NCI-H1092 treated with DMSO at 0.1 percent for 48 hours (cell line): ENCODE measurements around the gene CTNND1.

Source experiments
- DNase-seq: peaks from one replicate; lab custom pipeline; 2025; lab: John Stamatoyannopoulos, UW

Gene CTNND1

DNA sequence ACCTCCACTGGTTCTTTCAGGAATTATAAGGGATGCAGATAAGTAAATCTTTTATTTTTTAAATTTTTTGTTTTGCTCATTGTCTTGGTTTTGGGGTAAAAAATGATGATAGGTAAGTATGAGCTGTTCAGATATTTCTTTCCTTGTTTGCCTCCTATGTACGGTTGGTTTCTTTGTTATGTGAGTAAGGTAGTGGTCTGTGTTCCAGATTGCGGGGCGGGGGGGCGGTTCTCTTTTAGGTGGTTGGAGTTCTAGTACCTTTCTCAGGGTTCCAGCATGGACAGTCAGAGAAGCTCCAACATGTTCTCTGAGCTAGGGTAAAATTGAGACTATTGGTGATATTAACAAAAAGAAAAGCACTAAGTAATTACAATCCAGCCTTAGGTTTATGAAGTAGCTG lies 2.4 kb downstream of the CTNND1 start:
- DNase-seq, result no peak

DNA sequence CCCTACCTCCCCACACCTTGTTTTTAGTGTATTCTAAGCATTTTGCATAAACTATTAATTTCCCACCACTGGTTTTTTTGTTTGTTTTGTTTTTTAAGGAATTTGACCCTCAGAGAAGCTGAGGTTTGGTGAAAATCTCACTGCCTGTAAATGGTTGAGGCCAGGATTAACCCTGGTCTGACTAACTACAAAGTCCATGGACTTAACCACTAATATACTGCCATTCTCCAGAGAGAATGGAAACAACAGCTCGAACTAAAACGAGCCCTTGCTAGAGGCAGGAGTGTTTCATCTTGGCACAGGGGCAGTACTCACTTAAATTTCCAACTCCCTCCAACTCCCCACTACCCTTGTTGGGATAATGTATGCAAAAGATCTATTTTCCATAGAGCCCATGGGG lies 3.0 kb downstream of the CTNND1 start:
- no peak for DNase-seq

GRCh38 chr11:57764972-57765371 lies 3.4 kb downstream of the CTNND1 start:
- no peak for DNase-seq

DNA sequence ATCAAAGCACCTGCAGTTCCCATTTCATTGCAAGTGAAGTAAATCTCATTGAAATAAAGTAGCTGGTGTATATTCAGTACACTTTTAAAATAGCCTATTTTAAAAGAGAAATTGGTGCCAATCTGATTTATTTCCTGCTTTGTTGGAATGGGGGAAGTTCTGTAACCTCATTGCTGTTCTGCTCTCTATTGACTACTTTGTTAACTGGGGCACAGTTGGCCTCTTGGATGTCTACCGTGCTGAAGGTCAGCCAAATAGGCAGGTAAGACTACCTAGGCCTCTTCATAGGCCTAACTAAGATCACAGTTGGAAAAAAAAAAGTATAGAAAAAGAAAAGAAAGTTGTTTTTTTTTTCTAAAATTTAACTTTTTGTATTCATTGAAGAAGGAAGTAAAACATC lies 9.2 kb downstream of the CTNND1 start:
- no peak for DNase-seq

DNA sequence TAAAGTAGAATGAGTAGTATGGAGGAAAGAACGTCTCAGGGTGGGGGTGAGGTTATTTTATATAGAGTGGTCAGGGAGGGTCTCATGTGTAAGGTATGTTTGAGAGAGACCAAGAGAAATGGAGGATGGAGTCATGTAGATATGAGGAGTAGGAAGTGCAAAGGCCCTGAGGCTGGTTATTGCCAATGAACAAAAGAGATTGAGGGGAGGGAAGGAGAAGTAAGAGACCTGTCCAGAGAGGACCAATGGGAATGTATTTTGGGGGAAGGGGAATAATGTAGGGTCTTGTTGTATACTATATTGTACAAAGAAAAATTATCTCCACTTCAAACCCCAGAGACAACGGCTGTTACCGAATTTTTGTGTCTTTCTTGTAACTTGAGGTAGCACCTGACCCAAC lies 9.8 kb downstream of the CTNND1 start:
- DNase-seq, result no peak

- no peak for DNase-seq
These were observed 11.0 kb downstream of the CTNND1 start for GRCh38 chr11:57772562-57772961.

- no peak for DNase-seq
These were observed 11.5 kb downstream of the CTNND1 start for GRCh38 chr11:57773026-57773598.

DNA sequence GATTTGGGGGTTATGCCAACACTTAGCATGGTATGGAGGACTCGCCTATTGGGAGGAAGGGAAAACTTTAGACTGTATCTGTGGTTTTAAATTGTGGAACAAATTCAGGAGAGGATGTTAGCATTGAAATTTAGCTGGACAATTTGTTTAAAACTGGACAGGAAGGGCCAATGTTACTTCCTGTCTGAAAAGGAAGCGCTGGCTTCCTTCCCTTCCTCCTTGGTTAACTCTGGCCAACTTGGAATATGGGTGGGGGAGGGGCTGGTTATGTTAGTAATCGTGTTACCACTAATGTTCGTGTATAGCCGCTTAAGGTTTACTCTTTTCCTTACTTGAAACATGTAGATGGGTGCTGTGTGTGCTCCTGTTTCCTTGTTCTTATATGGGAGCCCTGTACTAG lies 13.9 kb downstream of the CTNND1 start:
- no peak for DNase-seq

DNA sequence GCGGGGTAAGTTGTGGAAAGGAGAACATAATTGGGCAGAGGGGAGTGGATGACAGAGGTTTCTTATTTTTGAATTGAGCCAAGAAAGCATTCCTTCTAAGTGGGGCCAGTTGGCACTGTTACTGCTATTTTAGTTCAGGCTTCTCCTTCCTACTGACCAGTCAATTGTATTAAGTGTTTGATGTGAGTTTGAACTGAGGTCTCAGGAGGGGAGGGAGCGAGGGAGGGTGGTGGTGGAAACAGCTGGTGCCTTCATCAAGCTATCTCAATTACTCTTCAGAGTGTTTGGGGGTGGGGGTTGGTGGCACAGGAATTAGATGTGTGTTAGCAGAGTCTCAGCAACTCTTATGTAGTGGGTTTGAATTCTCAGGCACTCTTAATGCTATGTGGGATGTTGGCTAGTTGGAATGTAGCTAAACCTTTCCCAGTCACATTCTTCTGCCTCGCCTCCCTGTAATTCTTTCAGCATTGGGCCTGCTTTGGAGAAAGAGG lies 14.5 kb downstream of the CTNND1 start:
- no peak for DNase-seq

DNA sequence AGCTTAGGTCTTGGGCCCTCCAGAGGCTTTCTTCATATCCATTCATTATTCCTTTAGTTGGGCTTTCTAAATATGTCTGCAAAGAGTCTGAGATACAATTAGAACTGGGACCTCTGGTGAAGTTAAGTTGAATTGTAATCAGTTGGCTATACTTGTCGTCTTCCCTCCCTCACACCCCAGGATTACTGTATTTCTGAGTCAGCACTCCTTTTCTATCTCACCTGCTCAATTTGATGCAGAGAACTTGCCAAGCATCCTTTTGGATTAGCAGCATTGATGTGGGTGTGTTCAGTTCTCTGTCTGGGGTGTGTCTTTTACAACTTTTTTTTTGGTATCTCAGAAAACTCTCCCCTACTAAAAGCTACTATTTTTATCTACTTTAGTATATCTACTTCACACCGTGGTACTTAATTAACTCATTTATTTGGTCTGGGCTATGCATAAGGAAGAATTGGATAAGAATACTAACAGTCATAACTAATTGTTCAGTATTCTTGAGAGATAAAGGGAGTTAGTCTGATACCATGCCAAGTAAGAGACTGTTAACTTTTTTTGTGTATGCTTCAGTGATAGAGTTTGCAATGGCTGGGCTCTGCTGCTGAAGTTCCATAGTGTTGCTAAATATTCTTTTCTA lies 15.1 kb downstream of the CTNND1 start:
- no peak for DNase-seq

DNA sequence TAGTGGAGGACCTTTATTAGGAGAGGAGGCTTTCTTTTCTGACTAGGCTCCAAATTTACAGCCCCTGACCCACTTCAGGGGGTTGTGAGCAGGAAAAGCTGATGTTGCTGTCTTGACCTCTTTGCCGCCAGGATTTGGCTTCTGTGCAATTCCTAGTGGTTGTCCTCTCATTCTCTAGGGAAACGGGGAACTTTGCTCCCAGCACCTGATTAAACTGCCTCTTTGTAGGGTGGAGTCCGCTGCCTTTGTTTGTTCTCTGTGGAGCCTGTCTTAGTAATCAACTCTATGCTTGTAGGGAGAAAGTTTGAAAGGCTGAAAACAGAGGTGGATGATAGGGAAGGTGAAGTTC lies 16.3 kb downstream of the CTNND1 start:
- DNase-seq, result no peak

- DNase-seq, result peak; percentile 12
These were observed 16.9 kb downstream of the CTNND1 start for GRCh38 chr11:57778318-57779037.

GRCh38 chr11:57779276-57779675 lies 17.7 kb downstream of the CTNND1 start:
- DNase-seq, result no peak

DNA sequence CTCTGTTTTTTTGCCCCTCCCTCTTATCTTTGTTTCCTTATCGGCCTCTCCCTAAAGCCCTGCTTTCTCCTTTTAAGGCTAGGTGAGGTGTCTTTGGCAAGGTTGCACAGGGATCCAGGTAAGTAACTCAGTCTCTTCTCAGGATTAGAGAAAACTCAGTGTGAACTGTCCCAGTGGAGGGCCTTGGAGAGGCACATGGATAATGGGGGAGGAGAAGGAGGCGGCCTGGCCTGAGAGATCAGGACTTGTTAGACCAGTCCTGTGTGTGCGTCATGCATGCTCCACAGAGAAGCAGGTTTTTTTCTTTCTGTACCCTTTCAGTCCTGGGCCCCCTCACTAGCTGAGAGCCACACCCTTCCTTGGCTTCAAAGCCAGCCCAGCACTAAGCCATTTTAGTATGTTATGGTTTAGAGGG lies 19.9 kb downstream of the CTNND1 start:
- DNase-seq, result no peak

- no peak for DNase-seq
These were observed 23.5 kb downstream of the CTNND1 start for GRCh38 chr11:57785072-57785471.

GRCh38 chr11:57786436-57786835 lies 24.8 kb downstream of the CTNND1 start:
- no peak for DNase-seq

DNA sequence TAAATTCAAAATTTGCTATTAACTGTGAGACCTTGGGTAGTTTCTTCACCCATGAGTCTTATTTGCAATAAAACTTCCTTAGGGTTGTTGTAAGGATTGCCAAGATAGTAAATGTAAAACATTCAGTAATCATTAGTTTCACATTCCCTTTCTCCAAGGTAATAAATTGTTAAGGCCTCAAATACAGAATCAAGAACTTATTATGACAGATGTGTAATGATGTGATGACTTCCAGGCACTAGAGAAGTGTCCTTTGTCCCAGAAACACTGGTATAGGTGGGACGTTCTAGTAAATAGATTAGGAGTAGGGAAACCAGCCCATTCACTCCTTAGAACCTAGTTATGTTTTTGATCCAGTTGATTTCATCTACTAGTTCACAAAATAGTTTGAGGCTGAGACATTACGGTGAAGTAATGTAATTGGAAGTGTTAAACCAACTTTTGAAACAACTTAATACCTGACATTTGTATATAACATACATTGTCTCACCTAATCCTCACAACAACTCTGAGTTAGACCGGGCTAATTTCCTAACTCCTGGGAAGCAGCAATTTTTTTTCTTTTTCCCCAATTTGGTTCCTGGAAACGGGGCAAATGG lies 25.5 kb downstream of the CTNND1 start:
- no peak for DNase-seq

DNA sequence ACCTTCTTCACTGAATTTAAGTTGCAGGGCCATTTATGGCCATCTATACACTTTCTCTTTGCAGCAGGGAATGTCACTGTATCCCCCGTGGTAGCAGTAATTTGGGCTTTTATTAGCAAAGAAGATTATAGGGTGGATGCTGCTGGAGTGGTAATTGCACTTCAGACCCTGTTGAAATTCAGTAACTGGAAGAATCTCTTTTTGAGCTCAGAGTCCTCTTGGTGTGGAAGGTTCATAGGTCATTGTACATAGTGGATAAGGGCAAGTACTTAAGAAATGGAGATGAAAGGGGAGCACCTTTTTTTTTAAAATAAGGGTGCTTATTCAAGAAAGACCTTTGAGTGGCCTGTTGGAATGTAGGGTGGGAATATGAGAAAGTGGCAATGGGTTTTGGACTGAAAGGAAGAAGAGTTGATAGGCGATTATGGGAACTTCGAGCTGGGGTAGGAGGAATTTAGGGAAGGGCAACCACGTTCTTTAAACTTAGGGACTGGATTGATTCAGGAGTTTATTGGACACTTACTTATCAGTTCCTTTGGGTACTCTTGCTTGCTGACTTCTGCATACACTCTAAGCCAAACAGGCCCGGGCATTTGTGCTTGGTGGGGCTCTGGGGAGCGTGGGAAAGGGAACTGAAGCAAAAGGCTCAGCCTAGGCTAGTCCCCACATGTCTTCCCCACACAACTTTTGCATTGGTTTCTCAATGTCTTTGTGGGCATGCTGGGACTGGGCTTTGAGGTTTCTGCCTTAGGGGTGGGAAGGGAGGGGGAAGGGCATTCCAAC lies 26.5 kb downstream of the CTNND1 start:
- no peak for DNase-seq

DNA sequence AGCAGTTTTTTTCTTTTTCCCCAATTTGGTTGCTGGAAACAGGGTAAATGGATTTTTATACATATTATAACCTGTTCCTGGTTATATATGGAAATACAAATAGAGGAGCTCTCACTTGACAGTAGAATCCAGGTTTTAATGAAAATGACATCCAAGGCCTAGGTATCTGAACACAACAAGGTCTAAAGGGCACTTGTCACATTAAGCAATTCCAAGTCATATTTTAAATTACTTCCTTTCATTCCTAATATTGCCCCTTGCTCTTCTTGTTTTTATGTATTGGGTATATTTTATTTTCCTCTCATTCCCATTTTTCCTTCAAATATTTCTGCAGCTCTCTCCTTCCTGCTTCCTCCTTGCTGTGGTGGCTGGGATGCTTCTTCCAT lies 27.1 kb downstream of the CTNND1 start:
- DNase-seq, result no peak

DNA sequence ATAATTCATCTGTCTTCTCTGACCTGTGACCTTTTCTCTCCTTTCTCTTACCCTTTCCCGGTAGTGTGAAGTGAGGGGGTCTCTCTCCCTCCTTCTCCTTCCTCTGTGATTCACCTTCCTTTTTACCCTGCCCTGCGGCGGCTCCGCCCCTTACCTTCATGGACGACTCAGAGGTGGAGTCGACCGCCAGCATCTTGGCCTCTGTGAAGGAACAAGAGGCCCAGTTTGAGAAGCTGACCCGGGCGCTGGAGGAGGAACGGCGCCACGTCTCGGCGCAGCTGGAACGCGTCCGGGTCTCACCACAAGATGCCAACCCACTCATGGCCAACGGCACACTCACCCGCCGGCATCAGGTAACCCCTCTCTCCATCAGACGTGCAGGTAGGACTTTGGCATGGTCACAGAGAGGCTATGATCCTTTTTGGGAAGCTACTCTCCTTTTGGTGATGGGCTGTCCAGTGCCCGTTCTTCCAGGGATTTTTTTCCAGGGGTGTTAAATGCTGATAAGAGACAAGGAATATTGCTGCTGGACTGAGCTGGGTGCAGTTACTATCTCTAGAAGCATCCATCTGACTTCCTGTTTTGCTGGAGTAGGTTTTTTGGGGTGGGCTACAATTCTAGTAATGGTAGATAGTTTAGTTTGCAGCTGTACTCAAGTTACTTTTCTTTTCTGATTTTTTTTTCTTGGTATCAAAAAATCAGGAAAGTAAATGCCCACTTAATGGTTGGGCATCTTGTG lies 29.9 kb downstream of the CTNND1 start:
- no peak for DNase-seq

DNA sequence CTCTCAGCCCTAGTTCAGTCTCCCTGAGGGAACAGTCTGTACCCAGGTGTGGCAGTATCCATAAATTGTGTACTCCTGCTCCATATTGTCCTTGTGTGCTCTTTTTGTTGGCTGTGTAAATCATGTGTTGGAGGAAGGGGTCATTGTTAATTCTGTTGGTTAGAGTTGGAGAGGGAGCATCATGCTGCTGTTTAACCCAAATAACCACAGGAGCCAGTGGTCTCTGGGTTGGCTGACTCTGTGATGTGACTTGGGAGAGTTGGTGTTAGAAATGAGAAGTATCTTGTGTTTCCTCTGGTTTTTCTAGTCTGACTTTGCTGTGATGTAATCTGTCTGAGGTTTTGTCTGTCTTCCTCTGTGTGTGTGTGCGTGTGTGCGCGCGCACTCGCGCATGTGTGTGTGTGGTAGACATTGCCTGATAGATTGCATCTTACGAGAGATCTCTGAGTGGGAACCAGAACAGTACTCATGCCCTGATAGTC lies 30.5 kb downstream of the CTNND1 start:
- no peak for DNase-seq

- no peak for DNase-seq
These were observed 31.3 kb downstream of the CTNND1 start for GRCh38 chr11:57792870-57793269.
